Caco-2 (cell line): ENCODE results near the gene PADI6. TPM values are rescaled to one million over a fixed set of nuclear protein-coding genes. Genes with fewer than 3 reads are reported as not detected.

ENCODE experiments used
- BruUV-seq: library from RNA; stranded (reverse); fragments of 400-500 nt; replicated peaks from 2 replicates; lab custom pipeline; 2021; lab: Mats Ljungman, UMichigan
- CTCF ChIA-PET: fragments of 300-600 bp; sonication (Branson Sonifier 250); formaldehyde crosslinking; loops from one replicate; lab custom pipeline; 2022; ENCODE audit warnings: antibody characterized with exemption; lab: Charles Lee
- POLR2A ChIA-PET: fragments of 300-600 bp; sonication (Branson Sonifier 250); formaldehyde crosslinking; loops from one replicate; lab custom pipeline; 2022; ENCODE audit warnings: antibody characterized with exemption; lab: Charles Lee
- DNase-seq, 2 experiments: peaks; one replicate each; pipeline versions ENCODE4 v3.0.0 to v3.0.0-alpha.2; 2020 to 2022
- H3K27me3 ChIP-seq: replicated peaks from 2 replicates; pipeline ENCODE4 v1.6.0; 2011; ENCODE audit warnings: low read length; ENCODE audit not compliant: control insufficient read depth, insufficient read depth
- H3K36me3 ChIP-seq: 2 replicates; pipeline ENCODE4 v1.5.1; 2011; ENCODE audit warnings: low read length; ENCODE audit not compliant: control insufficient read depth, insufficient read depth
- H3K4me1 ChIP-seq: fragments of 250-450 bp; sonication (Bioruptor Pico); 2 replicates; pipeline ENCODE4 v1.5.1; 2020; ENCODE audit warnings: mild to moderate bottlenecking
- H3K4me3 ChIP-seq: 2 replicates; pipeline ENCODE4 v1.5.1; 2011; ENCODE audit warnings: low read depth, mild to moderate bottlenecking, control low read depth, low read length
- H3K9me3 ChIP-seq: fragments of 250-450 bp; sonication (Bioruptor Pico); 2 replicates; pipeline ENCODE4 v1.5.1; 2020; ENCODE audit warnings: mild to moderate bottlenecking, moderate library complexity
- H3K27ac Mint-ChIP-seq: one replicate; pipeline ENCODE4 v1.8.0; 2022; ENCODE audit warnings: mixed read lengths; ENCODE audit not compliant: unreplicated experiment
- H3K27me3 Mint-ChIP-seq: one replicate; pipeline ENCODE4 v1.8.0; 2022; ENCODE audit warnings: mixed read lengths; ENCODE audit not compliant: insufficient read depth, unreplicated experiment
- H3K36me3 Mint-ChIP-seq: one replicate; pipeline ENCODE4 v1.8.0; 2022; ENCODE audit warnings: mild to moderate bottlenecking, mixed read lengths; ENCODE audit not compliant: insufficient read depth, unreplicated experiment
- H3K4me1 Mint-ChIP-seq: one replicate; pipeline ENCODE4 v1.8.0; 2022; ENCODE audit warnings: low read depth, mixed read lengths; ENCODE audit not compliant: unreplicated experiment
- H3K4me3 Mint-ChIP-seq: one replicate; pipeline ENCODE4 v1.8.0; 2022; ENCODE audit warnings: mild to moderate bottlenecking, moderate library complexity, mixed read lengths; ENCODE audit not compliant: unreplicated experiment
- H3K9me3 Mint-ChIP-seq: one replicate; pipeline ENCODE4 v1.8.0; 2022; ENCODE audit warnings: mixed read lengths; ENCODE audit not compliant: unreplicated experiment
- intact Hi-C: fragments of 100-400 bp; cut with micrococcal nuclease; formaldehyde crosslinking; loops from one replicate; pipeline ENCODE4 v1.10.0; 2022; ENCODE audit not compliant: unreplicated experiment
- total RNA-seq: library from RNA; stranded (reverse); gene quantifications from 2 replicates; pipeline ENCODE4 v1.2.3, GENCODE V29; 2022
- TF ChIP-seq, protein P1 (sequence below), 2 experiments: fragments of 200-600 bp in 1 of 2; IDR thresholded peaks; 1 replicate in 1 of 2; 2 replicates in 1 of 2; pipeline versions ENCODE4 v1.5.1 to v1.8.0; 2011 to 2022; ENCODE audit warnings: antibody characterized with exemption in 1 of 2, control low read depth in 1 of 2, inconsistent platforms in 1 of 2, low read depth in 1 of 2, low read length in 1 of 2, mild to moderate bottlenecking in 1 of 2, moderate library complexity in 1 of 2; ENCODE audit not compliant: insufficient read depth in 1 of 2, severe bottlenecking in 1 of 2, unreplicated experiment in 1 of 2

The PADI6 gene
- total RNA-seq, 1 experiment from 2014 or later, result not detected

DNA sequence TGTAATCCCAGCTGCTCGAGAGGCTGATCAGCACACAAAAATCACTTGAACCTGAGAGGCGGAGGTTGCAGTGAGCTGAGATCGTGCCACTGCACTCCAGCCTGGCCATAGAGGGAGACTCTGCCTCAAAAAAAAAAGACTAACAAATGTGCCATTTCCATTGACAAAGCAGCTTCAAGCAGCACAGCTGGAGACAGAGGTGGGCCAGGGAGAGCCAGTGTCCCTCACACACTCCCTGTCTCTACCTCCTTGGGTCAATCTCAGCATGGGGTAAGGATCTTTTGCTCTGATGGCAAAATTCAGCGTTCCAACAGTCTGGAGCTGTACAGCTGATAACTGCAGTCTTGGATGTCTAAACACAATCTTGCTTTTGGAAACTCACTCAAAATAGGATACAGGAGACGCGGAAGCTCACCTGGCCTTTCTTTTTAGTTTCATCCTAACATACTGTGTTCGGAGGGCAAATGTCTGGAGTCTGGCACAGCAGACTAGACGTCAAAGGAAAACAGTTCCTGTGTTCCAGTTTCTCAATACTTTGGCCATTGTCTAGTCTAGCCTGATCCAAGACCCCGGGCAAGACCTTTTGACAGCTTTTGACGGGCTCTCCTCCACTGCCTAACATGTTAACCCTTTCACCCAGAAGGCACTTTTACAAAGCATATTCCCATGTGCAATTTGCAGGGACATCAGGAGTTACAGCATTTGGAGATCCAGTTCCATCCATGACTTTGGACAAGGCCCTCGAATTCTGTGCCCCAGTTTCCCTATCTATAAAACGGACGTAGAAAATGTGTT lies 64.6 kb downstream of the PADI6 start:
- peaks cover 1% of the 10 kb centered on the region; the same call in 1 of the 2 replicates for H3K36me3 ChIP-seq
- H3K4me3 Mint-ChIP-seq, result peak overlapping the region; percentile 58
- no peak overlapping the region for H3K27ac Mint-ChIP-seq
- H3K36me3 Mint-ChIP-seq, result peaks cover 52% of the 10 kb centered on the region
- ChIA-PET POLR2A (no interaction called here), CTCF (no interaction called here)
- H3K4me1 Mint-ChIP-seq, result peaks cover 16% of the 10 kb centered on the region
- no peaks in the 10 kb centered on the region for H3K9me3 Mint-ChIP-seq
- TF ChIP-seq, protein P1, sequence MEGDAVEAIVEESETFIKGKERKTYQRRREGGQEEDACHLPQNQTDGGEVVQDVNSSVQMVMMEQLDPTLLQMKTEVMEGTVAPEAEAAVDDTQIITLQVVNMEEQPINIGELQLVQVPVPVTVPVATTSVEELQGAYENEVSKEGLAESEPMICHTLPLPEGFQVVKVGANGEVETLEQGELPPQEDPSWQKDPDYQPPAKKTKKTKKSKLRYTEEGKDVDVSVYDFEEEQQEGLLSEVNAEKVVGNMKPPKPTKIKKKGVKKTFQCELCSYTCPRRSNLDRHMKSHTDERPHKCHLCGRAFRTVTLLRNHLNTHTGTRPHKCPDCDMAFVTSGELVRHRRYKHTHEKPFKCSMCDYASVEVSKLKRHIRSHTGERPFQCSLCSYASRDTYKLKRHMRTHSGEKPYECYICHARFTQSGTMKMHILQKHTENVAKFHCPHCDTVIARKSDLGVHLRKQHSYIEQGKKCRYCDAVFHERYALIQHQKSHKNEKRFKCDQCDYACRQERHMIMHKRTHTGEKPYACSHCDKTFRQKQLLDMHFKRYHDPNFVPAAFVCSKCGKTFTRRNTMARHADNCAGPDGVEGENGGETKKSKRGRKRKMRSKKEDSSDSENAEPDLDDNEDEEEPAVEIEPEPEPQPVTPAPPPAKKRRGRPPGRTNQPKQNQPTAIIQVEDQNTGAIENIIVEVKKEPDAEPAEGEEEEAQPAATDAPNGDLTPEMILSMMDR (IDR thresholded peaks at IDR 0.05; ENCODE audit: insufficient read depth in 1 of 2, low read depth in 1 of 2, low read length in 1 of 2, severe bottlenecking in 1 of 2, unreplicated experiment in 1 of 2), result no peak
- no peak for DNase-seq
- TSS peak; percentile 13 for BruUV-seq
- no peaks in the 10 kb centered on the region for H3K27me3 ChIP-seq
- H3K9me3 ChIP-seq, result no peaks in the 10 kb centered on the region
- intact Hi-C loops, result no loop called here
- no peaks in the 10 kb centered on the region for H3K27me3 Mint-ChIP-seq
- peaks cover 18% of the 10 kb centered on the region for H3K4me1 ChIP-seq
- H3K4me3 ChIP-seq, result peak overlapping the region; percentile 78

DNA sequence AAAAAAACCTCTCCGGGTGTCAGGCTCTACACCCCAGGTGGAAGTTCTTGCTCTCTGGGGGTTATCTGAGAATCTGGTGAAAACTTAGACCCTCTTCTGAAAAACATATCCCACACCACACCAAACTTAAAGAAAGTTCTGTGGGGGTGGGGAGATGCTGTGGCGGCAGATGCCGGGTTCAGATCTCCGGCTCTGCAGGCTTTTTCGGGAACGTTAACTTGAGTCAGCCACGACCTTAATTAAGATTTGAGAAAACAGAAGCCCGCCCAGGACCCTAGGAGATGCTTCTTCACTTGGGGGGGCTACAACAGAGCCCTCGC lies 65.2 kb downstream of the PADI6 start:
- DNase-seq, result no peak
- intact Hi-C loops, result no loop called here
- TF ChIP-seq, protein P1 (IDR thresholded peaks at IDR 0.05; ENCODE audit: insufficient read depth in 1 of 2, low read depth in 1 of 2, low read length in 1 of 2, severe bottlenecking in 1 of 2, unreplicated experiment in 1 of 2), result no peak
- Mint-ChIP-seq H3K4me1 (peaks cover 16% of the 10 kb centered on the region), H3K9me3 (no peaks in the 10 kb centered on the region), H3K27me3 (no peaks in the 10 kb centered on the region), H3K4me3 (peak overlapping the region; percentile 58), H3K36me3 (peaks cover 56% of the 10 kb centered on the region), H3K27ac (no peak overlapping the region)
- H3K27me3 ChIP-seq, result no peaks in the 10 kb centered on the region
- peaks cover 1% of the 10 kb centered on the region; the same call in 1 of the 2 replicates for H3K36me3 ChIP-seq
- H3K9me3 ChIP-seq, result no peaks in the 10 kb centered on the region
- CTCF ChIA-PET, result no interaction called here
- H3K4me1 ChIP-seq, result peaks cover 21% of the 10 kb centered on the region
- peak overlapping the region; percentile 78 for H3K4me3 ChIP-seq
- no TSS peak for BruUV-seq
- POLR2A ChIA-PET, result no interaction called here

DNA sequence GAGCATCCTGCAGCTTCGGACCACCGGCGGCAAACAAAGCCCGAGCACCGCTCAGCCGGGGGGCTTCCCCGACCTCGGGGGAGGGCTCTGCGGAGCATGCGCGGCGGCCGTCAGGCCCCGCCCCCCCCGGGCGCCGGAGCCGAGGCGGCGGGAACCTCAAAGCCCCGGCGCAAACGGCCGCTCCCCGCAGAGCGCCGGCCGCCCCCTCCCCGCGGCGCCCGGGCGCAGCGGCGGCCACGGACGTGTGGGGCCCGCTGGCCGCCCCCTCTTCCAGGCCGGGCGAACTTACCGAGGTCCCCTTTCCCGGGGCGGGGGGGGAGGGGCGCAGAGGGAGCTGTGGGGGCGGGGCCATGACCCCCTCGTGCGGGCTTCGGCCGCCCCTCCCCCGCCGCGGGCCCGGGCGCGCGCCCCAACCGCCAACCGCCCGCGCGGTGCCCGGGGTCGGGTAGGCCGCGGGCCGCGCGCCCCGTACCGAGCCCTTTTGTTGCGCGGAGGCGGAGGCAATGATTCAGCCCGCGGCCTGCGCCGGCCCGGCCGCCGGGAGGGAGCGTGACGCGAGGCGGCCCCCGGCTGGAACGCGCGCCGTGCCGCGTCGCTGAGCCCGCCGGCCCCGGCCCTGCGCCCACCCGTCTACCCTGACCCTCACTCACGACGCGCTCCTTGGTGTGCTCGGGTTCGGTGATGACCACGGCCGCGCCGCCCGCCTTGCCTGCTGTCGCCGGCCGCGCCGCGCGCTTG lies 65.8 kb downstream of the PADI6 start:
- Mint-ChIP-seq H3K27me3 (no peaks in the 10 kb centered on the region), H3K36me3 (peaks cover 56% of the 10 kb centered on the region), H3K27ac (no peak overlapping the region), H3K4me3 (peak overlapping the region; percentile 85), H3K4me1 (peaks cover 16% of the 10 kb centered on the region), H3K9me3 (no peaks in the 10 kb centered on the region)
- TF ChIP-seq, protein P1 (IDR thresholded peaks at IDR 0.05; ENCODE audit: insufficient read depth in 1 of 2, low read depth in 1 of 2, low read length in 1 of 2, severe bottlenecking in 1 of 2, unreplicated experiment in 1 of 2), result no peak
- ChIA-PET CTCF (interaction anchor here (0.6 to 1.5 kb wide), 2 partner anchors 40 to 730 kb away, joined by 4 read pairs; no protein-coding TSS in a partner anchor), POLR2A (interaction anchor here (0.6 kb wide), 1 partner anchor 420 kb away, joined by 8 read pairs; no protein-coding TSS in a partner anchor)
- H3K9me3 ChIP-seq, result no peaks in the 10 kb centered on the region
- H3K27me3 ChIP-seq, result no peaks in the 10 kb centered on the region
- H3K4me3 ChIP-seq, result peak overlapping the region; percentile 78
- H3K36me3 ChIP-seq, result peaks cover 1% of the 10 kb centered on the region; the same call in 1 of the 2 replicates
- intact Hi-C loops, result no loop called here
- DNase-seq, result peak in 1 of 2 experiments; percentile 55
- no TSS peak for BruUV-seq
- H3K4me1 ChIP-seq, result peaks cover 21% of the 10 kb centered on the region
